ENCODE results near the gene MAP3K15. TPM values are rescaled to one million over a fixed set of nuclear protein-coding genes. Genes with fewer than 3 reads are reported as not detected.

The MAP3K15 gene
- 0.26 TPM for total RNA-seq
- 0.10 TPM for polyA plus RNA-seq

GRCh38 chrX:19514791-19515614 is at the start of gene MAP3K15:
Gene MAP3K15, minus strand, starts transcription at chrX:19515508. Its CDS starts 247 bp downstream, at chrX:19515261.
- no peaks in the 10 kb centered on the region for H3K4me1 ChIP-seq (ENCODE audit: insufficient read depth)
- H3K27ac ChIP-seq (ENCODE audit: low read depth) = no peak within 1 kb of the TSS
- no peaks in the 10 kb centered on the region for H3K36me3 ChIP-seq (ENCODE audit: insufficient read depth)
- under 1% methylated on average over 87 of the region's 100 CpGs for WGBS
- H3K4me3 ChIP-seq (ENCODE audit: low read depth, low read length) = peak within 1 kb of the TSS; percentile 40
- DNase-seq (ENCODE audit: extremely low spot score) = no peak

- Histone ChIP-seq H3K4me3 (ENCODE audit: low read depth, low read length) (no peak overlapping the region), H3K4me1 (ENCODE audit: insufficient read depth) (no peaks in the 10 kb centered on the region), H3K36me3 (ENCODE audit: insufficient read depth) (no peaks in the 10 kb centered on the region), H3K27ac (ENCODE audit: low read depth) (no peak overlapping the region)
- WGBS = 70% methylated on average over 1 of the region's 1 CpG
- no peak for DNase-seq (ENCODE audit: extremely low spot score)
Observed at GRCh38 chrX:19564606-19565005, 49.3 kb upstream of the MAP3K15 start.

GRCh38 chrX:19563746-19564145 is 48.4 kb upstream of the MAP3K15 start:
- no peaks in the 10 kb centered on the region for H3K36me3 ChIP-seq (ENCODE audit: insufficient read depth)
- no peaks in the 10 kb centered on the region for H3K4me1 ChIP-seq (ENCODE audit: insufficient read depth)
- WGBS = 94% methylated on average over 6 of the region's 6 CpGs
- no peak overlapping the region for H3K27ac ChIP-seq (ENCODE audit: low read depth)
- H3K4me3 ChIP-seq (ENCODE audit: low read depth, low read length) = no peak overlapping the region
- DNase-seq (ENCODE audit: extremely low spot score) = no peak

GRCh38 chrX:19563327-19563726 is 48.0 kb upstream of the MAP3K15 start:
- 91% methylated on average over 10 of the region's 10 CpGs for WGBS
- no peaks in the 10 kb centered on the region for H3K4me1 ChIP-seq (ENCODE audit: insufficient read depth)
- no peak overlapping the region for H3K27ac ChIP-seq (ENCODE audit: low read depth)
- DNase-seq (ENCODE audit: extremely low spot score) = no peak
- no peaks in the 10 kb centered on the region for H3K36me3 ChIP-seq (ENCODE audit: insufficient read depth)
- H3K4me3 ChIP-seq (ENCODE audit: low read depth, low read length) = no peak overlapping the region

- no peaks in the 10 kb centered on the region for H3K4me1 ChIP-seq (ENCODE audit: insufficient read depth)
- no peak overlapping the region for H3K27ac ChIP-seq (ENCODE audit: low read depth)
- no peak overlapping the region for H3K4me3 ChIP-seq (ENCODE audit: low read depth, low read length)
- WGBS = 63% methylated on average over 1 of the region's 1 CpG
- no peak for DNase-seq (ENCODE audit: extremely low spot score)
- H3K36me3 ChIP-seq (ENCODE audit: insufficient read depth) = no peaks in the 10 kb centered on the region
Observed at GRCh38 chrX:19560611-19561010, 45.3 kb upstream of the MAP3K15 start.

GRCh38 chrX:19557822-19558221 is 42.5 kb upstream of the MAP3K15 start:
- DNase-seq (ENCODE audit: extremely low spot score) = no peak
- 94% methylated on average over 2 of the region's 2 CpGs for WGBS
- Histone ChIP-seq H3K27ac (ENCODE audit: low read depth) (no peak overlapping the region), H3K36me3 (ENCODE audit: insufficient read depth) (no peaks in the 10 kb centered on the region), H3K4me3 (ENCODE audit: low read depth, low read length) (no peak overlapping the region), H3K4me1 (ENCODE audit: insufficient read depth) (no peaks in the 10 kb centered on the region)

- no peaks in the 10 kb centered on the region for H3K36me3 ChIP-seq (ENCODE audit: insufficient read depth)
- no peaks in the 10 kb centered on the region for H3K4me1 ChIP-seq (ENCODE audit: insufficient read depth)
- 92% methylated on average over 4 of the region's 4 CpGs for WGBS
- no peak overlapping the region for H3K27ac ChIP-seq (ENCODE audit: low read depth)
- no peak overlapping the region for H3K4me3 ChIP-seq (ENCODE audit: low read depth, low read length)
- DNase-seq (ENCODE audit: extremely low spot score) = no peak
Observed at GRCh38 chrX:19556202-19556601, 40.9 kb upstream of the MAP3K15 start.

GRCh38 chrX:19555683-19556082 is 40.4 kb upstream of the MAP3K15 start:
- no peaks in the 10 kb centered on the region for H3K36me3 ChIP-seq (ENCODE audit: insufficient read depth)
- WGBS = 71% methylated on average over 5 of the region's 5 CpGs
- DNase-seq (ENCODE audit: extremely low spot score) = no peak

GRCh38 chrX:19555236-19555635 is 39.9 kb upstream of the MAP3K15 start:
- 95% methylated on average over 5 of the region's 5 CpGs for WGBS
- H3K36me3 ChIP-seq (ENCODE audit: insufficient read depth) = no peaks in the 10 kb centered on the region
- H3K4me3 ChIP-seq (ENCODE audit: low read depth, low read length) = no peak overlapping the region
- no peak overlapping the region for H3K27ac ChIP-seq (ENCODE audit: low read depth)
- H3K4me1 ChIP-seq (ENCODE audit: insufficient read depth) = no peaks in the 10 kb centered on the region
- no peak for DNase-seq (ENCODE audit: extremely low spot score)

More at GRCh38 chrX:19555683-19556082, 40.4 kb upstream of the MAP3K15 start:
- H3K4me1 ChIP-seq (ENCODE audit: insufficient read depth) = no peaks in the 10 kb centered on the region
- no peak overlapping the region for H3K4me3 ChIP-seq (ENCODE audit: low read depth, low read length)
- no peak overlapping the region for H3K27ac ChIP-seq (ENCODE audit: low read depth)

GRCh38 chrX:19554786-19555185 is 39.5 kb upstream of the MAP3K15 start:
- Histone ChIP-seq H3K4me1 (ENCODE audit: insufficient read depth) (no peaks in the 10 kb centered on the region), H3K4me3 (ENCODE audit: low read depth, low read length) (no peak overlapping the region), H3K27ac (ENCODE audit: low read depth) (no peak overlapping the region), H3K36me3 (ENCODE audit: insufficient read depth) (no peaks in the 10 kb centered on the region)
- WGBS = 87% methylated on average over 3 of the region's 3 CpGs
- DNase-seq (ENCODE audit: extremely low spot score) = no peak

GRCh38 chrX:19552793-19553192 is 37.5 kb upstream of the MAP3K15 start:
- no peaks in the 10 kb centered on the region for H3K36me3 ChIP-seq (ENCODE audit: insufficient read depth)
- no peak for DNase-seq (ENCODE audit: extremely low spot score)
- no peaks in the 10 kb centered on the region for H3K4me1 ChIP-seq (ENCODE audit: insufficient read depth)
- WGBS = 87% methylated on average over 6 of the region's 6 CpGs
- no peak overlapping the region for H3K4me3 ChIP-seq (ENCODE audit: low read depth, low read length)
- H3K27ac ChIP-seq (ENCODE audit: low read depth) = no peak overlapping the region

- WGBS = 94% methylated on average over 7 of the region's 7 CpGs
Observed at GRCh38 chrX:19549838-19550237, 34.5 kb upstream of the MAP3K15 start.

GRCh38 chrX:19548934-19549333 is 33.6 kb upstream of the MAP3K15 start:
- Histone ChIP-seq H3K27ac (ENCODE audit: low read depth) (no peak overlapping the region), H3K36me3 (ENCODE audit: insufficient read depth) (no peaks in the 10 kb centered on the region), H3K4me3 (ENCODE audit: low read depth, low read length) (no peak overlapping the region), H3K4me1 (ENCODE audit: insufficient read depth) (no peaks in the 10 kb centered on the region)
- no peak for DNase-seq (ENCODE audit: extremely low spot score)
- WGBS = 93% methylated on average over 6 of the region's 6 CpGs

More at GRCh38 chrX:19549838-19550237, 34.5 kb upstream of the MAP3K15 start:
- Histone ChIP-seq H3K27ac (ENCODE audit: low read depth) (no peak overlapping the region), H3K4me3 (ENCODE audit: low read depth, low read length) (no peak overlapping the region), H3K36me3 (ENCODE audit: insufficient read depth) (no peaks in the 10 kb centered on the region), H3K4me1 (ENCODE audit: insufficient read depth) (no peaks in the 10 kb centered on the region)
- DNase-seq (ENCODE audit: extremely low spot score) = no peak

- Histone ChIP-seq H3K4me1 (ENCODE audit: insufficient read depth) (no peaks in the 10 kb centered on the region), H3K27ac (ENCODE audit: low read depth) (no peak overlapping the region), H3K36me3 (ENCODE audit: insufficient read depth) (no peaks in the 10 kb centered on the region), H3K4me3 (ENCODE audit: low read depth, low read length) (no peak overlapping the region)
- WGBS = 72% methylated on average over 2 of the region's 2 CpGs
- no peak for DNase-seq (ENCODE audit: extremely low spot score)
Observed at GRCh38 chrX:19548279-19548678, 33.0 kb upstream of the MAP3K15 start.
